Measurements from ENCODE around the gene IFNA2. TPM values are rescaled to one million over a fixed set of nuclear protein-coding genes. Genes with fewer than 3 reads are reported as not detected.
"Not testable (repeated sequence)": the region's sequence is repeated elsewhere in the genome, so short reads cannot be mapped to it uniquely, and the experiment has no call there.

The IFNA2 gene
- not detected for total RNA-seq

DNA sequence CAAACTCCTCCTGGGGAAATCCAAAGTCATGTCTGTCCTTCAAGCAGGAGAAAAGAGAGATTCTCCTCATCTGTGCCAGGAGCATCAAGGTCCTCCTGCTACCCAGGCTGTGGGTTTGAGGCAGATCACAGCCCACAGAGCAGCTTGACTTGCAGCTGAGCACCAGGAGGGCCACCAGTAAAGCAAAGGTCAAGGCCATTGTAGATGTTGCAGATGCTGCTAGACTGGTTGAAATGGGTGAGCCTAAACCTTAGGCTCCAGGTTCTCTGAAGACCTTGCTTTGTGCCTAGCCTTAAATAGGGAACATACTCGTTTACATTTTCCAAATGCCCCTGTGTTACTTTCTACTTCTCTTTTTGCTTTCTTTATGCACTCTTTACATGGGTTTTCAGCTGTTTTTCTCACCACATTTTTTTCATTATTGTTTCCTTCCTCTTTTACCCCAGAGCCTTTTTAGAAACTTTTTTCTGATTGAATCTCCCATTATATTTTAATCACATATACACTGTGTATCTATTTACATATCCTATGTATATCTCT, at the start of gene IFNA2:
Gene IFNA2 (minus strand): TSS at position 268 of the 540 bp plus-strand sequence. CDS start 69 bp downstream, at position 199.
- peaks cover 31% of the 10 kb centered on the region for H3K27me3 Mint-ChIP-seq
- H3K4me3 Mint-ChIP-seq: no peak within 1 kb of the TSS
- no peak for ATAC-seq (replicated peaks)
- H3K4me1 Mint-ChIP-seq: no peaks in the 10 kb centered on the region
- no peak within 1 kb of the TSS for H3K27ac Mint-ChIP-seq
- no peaks in the 10 kb centered on the region for H3K9me3 Mint-ChIP-seq
- no peaks in the 10 kb centered on the region for H3K36me3 Mint-ChIP-seq (ENCODE audit: low read depth)

DNA sequence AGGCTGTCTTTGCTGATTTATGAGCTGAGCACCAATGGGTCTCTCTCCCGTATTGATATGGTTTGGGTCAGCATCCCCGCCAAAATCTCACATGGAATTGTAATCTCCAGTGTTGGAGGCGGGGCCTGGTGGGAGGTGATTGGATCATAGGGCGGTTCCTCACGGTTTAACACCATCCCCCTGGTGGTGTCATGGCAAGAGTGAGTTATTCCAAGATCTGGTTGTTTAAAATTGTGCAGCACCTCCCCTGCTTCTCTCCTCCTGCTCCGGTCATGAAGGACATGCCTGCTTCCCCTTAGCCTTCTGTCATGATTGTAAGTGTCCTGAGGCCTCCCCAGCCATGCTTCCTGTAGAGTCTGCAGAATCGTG, 49.8 kb upstream of the IFNA2 start:
- H3K36me3 Mint-ChIP-seq (ENCODE audit: low read depth); H3K27ac Mint-ChIP-seq; H3K4me1 Mint-ChIP-seq; ATAC-seq (replicated peaks); H3K4me3 Mint-ChIP-seq; H3K9me3 Mint-ChIP-seq: not testable (repeated sequence)
- peaks cover 27% of the 10 kb centered on the region for H3K27me3 Mint-ChIP-seq

DNA sequence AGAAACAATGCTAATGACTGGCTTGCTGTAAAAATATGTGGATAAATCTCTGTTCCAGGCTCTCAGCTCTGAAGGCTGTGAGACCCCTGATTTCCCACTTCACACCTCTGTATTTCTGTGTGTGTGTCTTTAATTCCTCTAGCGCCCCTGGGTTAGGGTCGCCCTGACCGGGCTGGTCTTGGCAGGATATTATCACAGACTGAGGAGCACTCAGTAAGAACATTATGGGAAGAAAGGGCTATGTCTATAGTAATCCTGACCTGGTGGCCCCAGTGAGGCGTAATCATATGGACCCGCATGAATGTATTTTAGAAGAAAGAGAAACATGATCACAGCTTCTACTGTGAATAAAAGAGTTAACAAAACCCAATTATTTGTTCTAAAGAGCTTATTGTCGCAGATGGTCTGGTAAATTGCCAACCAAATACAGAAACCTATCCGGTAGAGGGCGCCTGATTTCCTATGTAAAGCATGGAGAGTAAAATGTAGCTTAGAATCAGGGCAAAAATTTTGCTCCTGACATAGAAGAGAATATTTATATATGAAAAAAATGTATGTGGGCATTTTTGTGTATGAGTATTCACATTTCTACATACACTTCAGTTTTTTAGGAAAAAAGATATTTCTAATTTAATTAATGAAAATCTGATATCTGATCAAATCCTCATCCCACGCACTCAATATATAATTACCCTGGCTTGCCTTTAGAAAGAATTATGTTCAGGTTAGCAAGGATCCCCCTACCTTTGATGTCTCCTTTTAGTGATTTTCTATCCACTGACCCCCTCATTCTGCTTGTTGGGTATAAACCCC, 49.2 kb upstream of the IFNA2 start:
- Mint-ChIP-seq H3K9me3 (no peaks in the 10 kb centered on the region), H3K27me3 (peaks cover 27% of the 10 kb centered on the region), H3K27ac (no peak overlapping the region), H3K4me1 (no peaks in the 10 kb centered on the region), H3K4me3 (no peak overlapping the region), H3K36me3 (ENCODE audit: low read depth) (no peaks in the 10 kb centered on the region)
- ATAC-seq (replicated peaks): no peak

DNA sequence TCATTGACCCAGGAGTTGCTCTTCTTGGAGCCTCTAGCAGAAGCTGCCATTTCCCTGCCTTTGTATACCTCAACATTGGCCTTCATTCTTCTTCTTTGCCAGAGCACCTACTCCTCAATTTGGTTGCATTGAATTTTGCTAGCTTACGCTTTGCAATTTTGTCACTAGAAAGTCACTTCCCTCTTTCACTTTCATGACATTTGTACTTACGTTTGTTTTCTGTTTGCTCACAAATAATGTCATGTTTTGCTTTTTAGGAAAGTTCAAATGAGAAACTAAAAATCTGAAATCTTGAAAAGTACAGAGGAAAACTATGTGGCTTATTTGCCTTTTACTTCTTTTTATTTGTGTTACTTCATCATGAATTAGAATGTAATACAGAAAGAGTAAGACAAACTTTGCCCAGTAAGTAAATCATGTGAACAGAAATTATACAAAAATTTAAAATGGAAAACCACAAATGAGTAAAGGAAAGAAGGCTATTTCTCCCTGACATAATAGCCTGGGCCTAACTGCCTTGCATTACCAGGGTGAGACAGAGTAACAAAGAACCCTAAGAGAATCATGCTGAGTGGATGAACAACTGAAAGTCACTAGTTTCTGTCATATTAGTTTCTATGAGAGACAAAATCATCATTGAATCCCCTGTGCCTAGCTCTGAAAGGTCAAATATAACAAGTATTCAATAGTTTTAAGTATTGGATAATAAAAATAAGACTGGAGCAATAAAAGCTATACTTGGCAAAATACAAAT, 47.7 kb upstream of the IFNA2 start:
- Mint-ChIP-seq H3K27me3 (peaks cover 36% of the 10 kb centered on the region), H3K27ac (no peak overlapping the region), H3K4me3 (no peak overlapping the region), H3K4me1 (no peaks in the 10 kb centered on the region), H3K9me3 (no peaks in the 10 kb centered on the region), H3K36me3 (ENCODE audit: low read depth) (no peaks in the 10 kb centered on the region)
- no peak for ATAC-seq (replicated peaks)

DNA sequence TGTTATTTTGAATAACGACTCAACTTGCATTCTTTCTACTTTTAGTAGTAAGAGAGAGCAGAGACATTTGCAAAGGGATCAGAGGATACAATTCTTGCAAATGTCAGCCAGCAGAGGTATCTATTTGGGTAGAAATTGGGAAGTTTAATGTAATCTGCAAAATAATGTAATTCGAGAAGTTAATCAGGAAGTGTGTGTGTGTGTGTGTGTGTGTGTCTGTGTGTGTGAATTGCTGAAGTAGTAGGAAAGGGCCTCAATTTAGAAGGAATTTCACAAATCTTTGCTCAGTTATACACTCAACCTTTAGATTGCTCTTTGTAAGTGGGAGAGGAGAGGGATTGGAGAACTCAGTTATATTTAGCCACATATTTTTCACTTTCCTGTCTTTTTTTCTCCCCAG, 44.0 kb upstream of the IFNA2 start:
- H3K27me3 Mint-ChIP-seq: peaks cover 34% of the 10 kb centered on the region
- H3K27ac Mint-ChIP-seq: no peak overlapping the region
- no peak overlapping the region for H3K4me3 Mint-ChIP-seq
- no peaks in the 10 kb centered on the region for H3K36me3 Mint-ChIP-seq (ENCODE audit: low read depth)
- no peaks in the 10 kb centered on the region for H3K9me3 Mint-ChIP-seq
- no peaks in the 10 kb centered on the region for H3K4me1 Mint-ChIP-seq
- ATAC-seq (replicated peaks): no peak

DNA sequence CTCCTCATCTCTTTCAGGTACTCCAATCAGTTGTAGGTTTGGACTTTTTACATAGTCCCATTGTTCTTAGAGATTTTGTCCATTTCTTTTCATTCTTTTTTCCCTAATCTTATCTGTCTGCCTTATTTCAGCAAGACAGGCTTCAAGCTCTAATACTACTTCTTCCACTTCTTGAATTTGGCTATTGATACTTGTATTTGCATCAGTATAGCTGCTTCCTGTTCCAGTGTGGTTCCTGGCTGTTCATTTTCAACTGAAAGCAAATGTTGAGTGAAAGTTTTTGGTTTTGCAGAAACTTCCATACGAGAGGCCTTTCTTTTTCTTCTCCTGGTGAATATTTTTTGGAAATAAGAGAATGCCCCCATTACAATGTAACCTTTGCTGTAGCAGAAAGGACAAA, 43.0 kb upstream of the IFNA2 start:
- Mint-ChIP-seq H3K27ac (no peak overlapping the region), H3K4me1 (no peaks in the 10 kb centered on the region), H3K4me3 (no peak overlapping the region), H3K36me3 (ENCODE audit: low read depth) (no peaks in the 10 kb centered on the region), H3K9me3 (no peaks in the 10 kb centered on the region), H3K27me3 (peaks cover 29% of the 10 kb centered on the region)
- ATAC-seq (replicated peaks): no peak

DNA sequence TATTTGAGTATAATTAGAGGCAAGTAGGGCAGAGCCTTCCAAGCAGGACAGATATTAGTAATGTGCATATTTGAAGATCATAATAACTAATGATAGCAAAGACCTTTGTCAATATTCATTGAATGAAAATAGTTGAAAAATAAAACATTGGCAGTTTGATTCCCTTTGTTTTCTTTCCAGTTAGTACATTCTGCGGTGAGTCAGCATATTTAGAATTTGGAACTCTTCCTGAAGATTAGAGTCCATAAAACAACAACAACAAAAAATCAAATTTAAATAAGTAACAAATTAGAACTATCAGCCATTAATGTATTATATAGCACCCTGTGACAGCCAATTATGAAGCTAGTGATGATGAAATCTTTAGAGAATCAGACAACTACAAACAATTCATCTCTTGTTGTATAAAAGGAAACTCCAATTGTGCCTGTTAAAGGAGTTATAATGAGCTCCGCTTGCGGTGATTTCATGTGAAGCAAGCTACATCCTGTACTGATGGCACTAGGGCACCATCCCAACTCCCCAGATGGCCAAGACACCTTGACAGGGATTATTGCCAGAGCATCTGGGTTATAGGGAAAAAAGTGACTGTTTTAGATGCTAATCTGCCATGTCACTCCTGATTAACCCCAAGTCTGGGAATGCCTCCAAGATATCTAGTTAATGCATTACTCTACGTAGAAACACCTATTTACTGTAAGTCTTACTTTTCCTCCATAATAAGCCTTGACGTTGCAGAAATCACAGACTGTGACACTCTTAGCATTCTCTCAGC, 30.5 kb upstream of the IFNA2 start:
- no peaks in the 10 kb centered on the region for H3K4me1 Mint-ChIP-seq
- no peak overlapping the region for H3K27ac Mint-ChIP-seq
- peaks cover 8% of the 10 kb centered on the region for H3K27me3 Mint-ChIP-seq
- no peak overlapping the region for H3K4me3 Mint-ChIP-seq
- H3K9me3 Mint-ChIP-seq: no peaks in the 10 kb centered on the region
- no peak for ATAC-seq (replicated peaks)
- H3K36me3 Mint-ChIP-seq (ENCODE audit: low read depth): no peaks in the 10 kb centered on the region

DNA sequence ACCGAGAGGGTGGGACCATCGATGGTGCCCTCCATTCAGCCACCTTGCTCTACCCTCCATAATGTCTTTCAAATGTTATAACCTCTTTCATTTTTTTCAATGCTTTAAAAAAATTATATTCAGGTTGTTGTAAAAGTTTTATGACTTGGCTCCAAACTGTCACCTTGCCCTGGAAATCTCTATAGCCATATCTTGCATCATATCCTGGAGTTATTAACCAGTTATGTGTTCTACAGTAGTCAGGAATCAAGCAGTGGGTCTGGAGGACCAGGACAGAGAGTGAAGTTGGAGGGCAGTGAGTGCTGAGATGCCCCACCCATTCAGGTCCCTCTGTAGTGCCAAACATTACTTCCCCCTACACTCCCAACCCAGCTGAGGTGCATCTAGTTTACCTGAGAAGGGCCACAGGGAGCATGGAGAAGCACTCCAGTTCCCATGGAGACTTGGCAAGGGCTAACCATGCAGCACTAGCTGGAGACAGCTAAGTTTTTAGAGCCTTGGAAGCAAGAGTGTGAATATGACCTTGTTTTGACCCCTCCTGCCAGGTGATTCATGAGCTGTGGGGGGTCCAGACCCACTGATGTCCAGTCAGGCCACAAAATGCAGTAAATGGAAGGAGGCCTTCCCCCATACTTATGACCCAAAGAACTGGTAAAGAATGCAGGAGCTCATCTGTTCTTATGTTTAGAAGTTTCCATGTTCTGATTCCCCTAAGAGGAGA, 29.2 kb upstream of the IFNA2 start:
- Mint-ChIP-seq H3K9me3 (no peaks in the 10 kb centered on the region), H3K27me3 (peaks cover 13% of the 10 kb centered on the region), H3K27ac (no peak overlapping the region), H3K4me1 (no peaks in the 10 kb centered on the region), H3K36me3 (ENCODE audit: low read depth) (no peaks in the 10 kb centered on the region), H3K4me3 (no peak overlapping the region)
- no peak for ATAC-seq (replicated peaks)

DNA sequence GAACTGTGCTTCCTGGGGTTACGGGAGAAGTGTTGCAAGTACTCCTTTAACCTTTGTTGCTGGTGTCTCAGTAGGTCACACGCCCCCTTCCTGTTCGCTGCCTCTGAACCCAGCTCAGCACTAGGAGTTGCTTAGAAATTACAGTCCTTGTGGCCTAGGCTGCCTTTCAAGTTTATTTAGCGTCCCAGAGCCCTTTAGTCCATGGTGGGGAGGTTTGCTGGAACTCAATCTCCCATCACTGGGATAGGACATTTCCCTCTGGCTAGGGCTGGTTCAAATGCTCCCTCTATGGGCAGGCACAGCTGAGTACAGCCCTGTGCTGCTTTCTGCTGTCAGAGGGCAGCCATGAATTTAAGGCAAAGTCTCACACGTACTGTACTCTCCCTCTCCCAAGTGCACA, 28.4 kb upstream of the IFNA2 start:
- H3K27me3 Mint-ChIP-seq: peaks cover 13% of the 10 kb centered on the region
- H3K4me1 Mint-ChIP-seq: no peaks in the 10 kb centered on the region
- H3K9me3 Mint-ChIP-seq: no peaks in the 10 kb centered on the region
- no peak overlapping the region for H3K27ac Mint-ChIP-seq
- ATAC-seq (replicated peaks): peak; percentile 57
- H3K36me3 Mint-ChIP-seq (ENCODE audit: low read depth): no peaks in the 10 kb centered on the region
- no peak overlapping the region for H3K4me3 Mint-ChIP-seq

DNA sequence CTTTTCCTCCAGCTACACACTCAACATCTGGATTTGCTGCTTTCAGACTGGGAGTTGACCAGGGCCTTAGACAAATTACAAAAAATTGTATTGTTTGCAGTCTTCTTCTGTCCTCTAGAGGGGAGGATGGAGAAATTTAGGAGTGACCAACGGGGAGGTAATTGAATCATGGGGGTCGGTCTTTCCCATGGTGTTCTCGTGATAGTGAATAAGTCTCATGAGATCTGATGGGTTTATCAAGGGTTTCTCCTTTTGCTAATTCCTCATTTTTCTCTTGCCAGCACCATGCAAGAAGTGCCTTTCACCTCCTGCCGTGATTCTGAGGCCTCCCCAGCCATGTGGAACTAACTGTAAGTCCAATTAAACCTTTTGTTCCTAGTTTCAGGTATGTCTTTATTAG, 28.0 kb upstream of the IFNA2 start:
- ATAC-seq (replicated peaks): no peak
- Mint-ChIP-seq H3K27ac (no peak overlapping the region), H3K36me3 (ENCODE audit: low read depth) (no peaks in the 10 kb centered on the region)

DNA sequence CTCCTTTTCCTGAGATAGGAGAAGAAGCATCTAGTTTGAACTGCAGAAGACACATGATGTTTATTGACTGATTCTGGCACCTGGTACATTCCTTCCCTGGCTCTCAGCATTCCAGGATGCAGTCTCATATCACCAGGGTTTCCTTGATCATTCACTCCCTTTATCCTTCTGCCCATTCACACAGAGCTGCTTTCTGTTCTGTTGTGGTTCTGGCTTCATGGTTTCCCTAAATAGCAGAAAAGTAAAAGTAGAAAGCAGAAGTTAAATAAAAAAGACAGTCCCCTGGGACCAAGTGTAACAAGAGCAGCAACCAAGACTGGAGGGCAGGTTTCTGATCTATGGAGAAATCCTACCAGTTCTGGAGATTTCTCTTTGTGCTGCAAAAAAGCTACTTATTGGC, 26.9 kb upstream of the IFNA2 start:
- no peaks in the 10 kb centered on the region for H3K9me3 Mint-ChIP-seq
- H3K36me3 Mint-ChIP-seq (ENCODE audit: low read depth): no peaks in the 10 kb centered on the region
- no peaks in the 10 kb centered on the region for H3K4me1 Mint-ChIP-seq
- H3K27ac Mint-ChIP-seq: no peak overlapping the region
- peaks cover 13% of the 10 kb centered on the region for H3K27me3 Mint-ChIP-seq
- no peak for ATAC-seq (replicated peaks)
- H3K4me3 Mint-ChIP-seq: no peak overlapping the region

More for the DNA sequence above, 28.0 kb upstream of the IFNA2 start:
- H3K4me1 Mint-ChIP-seq: no peaks in the 10 kb centered on the region
- no peaks in the 10 kb centered on the region for H3K9me3 Mint-ChIP-seq
- no peak overlapping the region for H3K4me3 Mint-ChIP-seq
- H3K27me3 Mint-ChIP-seq: peaks cover 13% of the 10 kb centered on the region

DNA sequence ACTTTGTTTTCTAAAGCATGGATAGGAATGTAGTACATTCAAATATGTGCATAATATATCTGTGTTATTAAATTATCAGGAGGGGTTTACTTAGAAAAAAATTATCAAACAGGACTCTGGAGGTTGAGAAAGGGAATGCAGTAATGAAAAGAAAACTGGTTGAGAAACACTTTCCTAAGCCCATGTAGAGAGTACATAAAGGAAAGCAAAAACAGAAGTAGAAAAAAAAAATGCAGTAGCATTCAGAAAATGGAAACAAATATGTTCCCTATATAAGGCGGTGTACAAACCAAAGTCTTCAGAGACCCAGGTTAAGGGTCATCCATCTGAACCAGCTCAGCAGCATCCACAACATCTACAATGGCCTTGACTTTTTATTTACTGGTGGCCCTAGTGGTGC, 23.6 kb upstream of the IFNA2 start, which contains the start of gene IFNA8:
Gene IFNA8 (plus strand): TSS at position 301 of the 400 bp plus-strand sequence. CDS start 60 bp downstream, at position 361.
- ATAC-seq (replicated peaks): no peak
- H3K27me3 Mint-ChIP-seq: peaks cover 10% of the 10 kb centered on the region
- H3K36me3 Mint-ChIP-seq (ENCODE audit: low read depth): no peaks in the 10 kb centered on the region
- no peaks in the 10 kb centered on the region for H3K4me1 Mint-ChIP-seq
- no peak within 1 kb of the TSS for H3K27ac Mint-ChIP-seq
- no peak within 1 kb of the TSS for H3K4me3 Mint-ChIP-seq
- no peaks in the 10 kb centered on the region for H3K9me3 Mint-ChIP-seq

DNA sequence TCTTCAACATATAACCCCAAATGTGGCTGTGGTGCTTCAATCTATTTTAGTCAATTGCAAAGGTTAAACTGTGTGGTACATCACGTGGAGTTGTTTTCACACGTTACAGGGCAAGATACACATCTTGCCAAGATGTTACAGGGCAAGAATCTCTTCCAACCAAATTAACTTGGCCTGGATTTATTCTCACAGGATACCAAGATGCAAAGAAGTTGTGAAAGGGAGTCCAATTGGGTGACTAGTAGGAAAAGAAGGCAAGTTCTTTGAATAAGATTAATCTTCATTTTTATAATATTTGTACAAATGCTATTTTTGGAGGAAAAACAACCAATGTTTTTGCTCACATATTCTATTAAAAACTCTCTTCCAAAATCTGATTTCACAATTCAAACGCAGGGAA, 18.9 kb upstream of the IFNA2 start:
- ATAC-seq (replicated peaks): no peak
- H3K36me3 Mint-ChIP-seq (ENCODE audit: low read depth): no peaks in the 10 kb centered on the region
- peaks cover 33% of the 10 kb centered on the region for H3K27me3 Mint-ChIP-seq
- H3K27ac Mint-ChIP-seq: no peak overlapping the region
- no peaks in the 10 kb centered on the region for H3K4me1 Mint-ChIP-seq
- no peaks in the 10 kb centered on the region for H3K9me3 Mint-ChIP-seq
- no peak overlapping the region for H3K4me3 Mint-ChIP-seq
